CD4-positive, alpha-beta T cell treated with Interleukin-10 for 1 hour (primary cell): Measurements from ENCODE around the gene TNNC1.

ENCODE experiments used
- DNase-seq: peaks from one replicate; pipeline ENCODE4 v3.0.0-alpha.2; 2020

TNNC1 gene

DNA sequence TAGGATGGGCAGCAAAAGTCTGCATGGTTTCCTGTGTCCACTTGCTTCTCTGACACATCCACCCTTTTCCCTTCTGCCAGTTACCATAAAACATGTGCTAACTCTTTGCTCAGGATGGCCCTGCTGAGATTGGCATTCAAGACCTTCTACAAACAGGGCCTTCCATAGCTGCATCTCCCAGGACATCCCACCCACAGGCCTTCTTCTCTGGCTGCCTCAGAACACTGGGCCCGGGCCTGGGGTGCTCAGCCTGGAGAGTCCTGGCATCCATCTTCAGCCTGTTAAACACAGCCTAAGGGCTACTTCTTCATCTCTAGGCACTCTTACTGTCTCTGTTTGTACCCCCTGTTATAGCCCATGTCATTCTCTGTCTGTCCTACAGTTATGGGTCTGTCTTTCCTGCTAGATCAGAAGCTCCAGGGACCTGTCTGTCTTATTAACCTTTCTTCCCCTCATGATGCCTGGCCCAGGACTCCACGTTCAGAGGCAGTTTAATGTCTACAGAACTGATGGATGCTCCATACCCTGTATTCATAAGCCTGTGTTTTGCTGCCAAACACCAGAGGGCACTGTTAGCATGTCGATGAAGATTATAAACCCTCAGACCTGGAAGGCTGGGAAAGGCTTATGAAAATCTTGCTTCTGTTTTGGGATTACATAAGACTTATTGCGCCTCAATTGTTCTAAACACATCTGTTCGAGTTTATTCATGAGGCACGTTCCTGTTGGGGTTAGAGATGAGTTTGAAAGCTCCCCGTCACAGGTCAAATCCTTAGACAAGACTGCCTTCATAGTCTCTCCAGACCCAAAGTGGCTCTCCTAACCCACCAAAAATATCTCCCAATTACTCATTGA is 25.5 kb downstream of the TNNC1 start:
- peak; percentile 59 for DNase-seq

DNA sequence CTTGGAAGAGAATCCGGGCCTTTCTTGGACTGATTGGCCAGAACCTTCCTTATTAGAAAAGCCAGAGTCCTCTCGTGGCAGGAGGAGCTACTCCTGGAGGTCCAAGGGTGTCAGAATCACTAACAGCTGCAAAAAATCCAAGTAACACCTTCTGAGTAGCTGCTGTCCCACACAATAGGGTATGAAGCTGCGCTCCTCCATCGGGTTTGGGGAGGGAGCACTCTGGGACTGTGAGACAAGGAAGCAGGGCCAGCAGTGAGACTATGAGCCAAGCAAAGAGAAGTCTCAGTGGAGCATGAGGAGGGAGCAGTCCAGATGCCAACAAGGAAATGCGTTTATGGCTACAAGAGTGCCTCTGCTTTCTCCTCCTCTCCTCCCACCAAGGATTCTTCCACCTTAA is 30.7 kb downstream of the TNNC1 start:
- DNase-seq, result no peak

DNA sequence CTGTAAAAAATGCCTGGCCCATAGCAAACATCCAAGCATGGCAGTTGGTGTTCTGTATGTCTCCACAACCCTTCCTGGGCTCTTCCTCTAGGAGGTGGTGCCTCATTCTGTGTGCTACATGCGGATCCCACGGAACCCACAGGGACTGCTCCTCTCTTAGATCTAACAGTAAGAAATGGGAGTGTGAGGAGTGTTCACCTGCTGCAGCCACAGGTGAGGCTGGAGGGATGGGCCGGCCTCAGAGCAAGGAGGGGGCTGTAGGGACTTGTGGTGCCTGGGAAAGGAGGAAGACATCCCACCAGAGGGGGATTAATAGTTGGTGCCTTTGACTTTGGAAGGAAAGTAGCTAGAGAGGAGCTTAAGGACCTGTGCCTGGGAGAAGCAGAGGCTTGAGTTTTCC is 31.2 kb downstream of the TNNC1 start:
- DNase-seq, result no peak

DNA sequence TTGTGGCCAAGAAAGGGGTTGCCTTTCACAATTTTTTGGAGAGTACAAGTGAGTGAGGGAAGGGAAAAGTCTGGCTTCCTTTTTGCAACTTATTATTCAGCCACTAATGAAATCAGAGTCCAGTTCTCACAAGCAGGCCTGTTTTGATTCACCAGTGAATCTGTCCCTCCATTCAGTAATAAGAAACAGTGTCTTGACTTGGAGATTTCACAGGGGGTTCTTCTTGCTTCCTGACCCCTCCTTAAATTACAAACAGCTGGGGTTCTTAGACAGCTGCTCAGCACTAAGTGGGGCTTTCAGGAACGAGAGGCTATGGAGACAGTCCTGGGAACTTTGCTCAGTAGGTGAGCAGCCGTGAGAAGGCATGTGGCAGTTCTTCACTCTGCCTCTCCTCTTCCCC is 33.5 kb downstream of the TNNC1 start:
- no peak for DNase-seq

DNA sequence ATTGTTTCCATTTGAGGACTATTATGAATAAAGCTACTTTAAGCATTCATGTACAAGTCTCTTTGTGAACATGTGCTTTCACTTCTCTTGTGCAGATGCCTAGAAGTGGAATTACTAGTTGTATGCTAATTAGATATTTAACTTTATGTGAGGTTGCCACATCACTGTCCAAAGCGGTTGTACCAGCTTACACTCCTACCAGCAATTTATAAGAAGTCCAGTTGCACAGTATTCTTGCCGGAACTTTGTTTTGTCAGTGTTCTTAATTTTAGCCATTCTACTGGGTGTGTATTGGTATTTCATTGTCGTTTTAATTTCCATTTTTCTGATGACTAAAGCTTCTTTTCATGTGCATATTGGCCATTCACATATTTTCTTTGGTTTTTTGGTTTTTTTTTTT is 38.0 kb downstream of the TNNC1 start:
- no peak for DNase-seq

DNA sequence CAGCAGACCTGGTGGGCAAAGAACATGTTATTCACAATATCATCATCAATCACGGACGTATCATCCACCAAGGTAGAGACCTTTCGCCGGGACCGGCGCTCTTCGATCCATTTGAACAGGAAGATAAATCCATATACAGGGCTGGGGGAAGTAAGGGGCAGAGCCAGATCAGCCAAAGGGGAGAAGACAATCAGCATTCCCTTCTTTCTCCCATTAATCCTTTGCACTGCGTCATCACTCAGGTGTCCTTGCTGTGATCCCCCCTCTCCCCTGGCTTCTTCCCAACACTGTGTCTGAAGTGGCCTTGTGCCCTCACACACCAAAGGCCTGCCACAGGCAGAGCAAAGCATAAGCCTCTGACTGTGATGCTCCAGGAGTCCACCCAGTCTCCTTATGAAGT is 45.4 kb downstream of the TNNC1 start:
- DNase-seq, result no peak

DNA sequence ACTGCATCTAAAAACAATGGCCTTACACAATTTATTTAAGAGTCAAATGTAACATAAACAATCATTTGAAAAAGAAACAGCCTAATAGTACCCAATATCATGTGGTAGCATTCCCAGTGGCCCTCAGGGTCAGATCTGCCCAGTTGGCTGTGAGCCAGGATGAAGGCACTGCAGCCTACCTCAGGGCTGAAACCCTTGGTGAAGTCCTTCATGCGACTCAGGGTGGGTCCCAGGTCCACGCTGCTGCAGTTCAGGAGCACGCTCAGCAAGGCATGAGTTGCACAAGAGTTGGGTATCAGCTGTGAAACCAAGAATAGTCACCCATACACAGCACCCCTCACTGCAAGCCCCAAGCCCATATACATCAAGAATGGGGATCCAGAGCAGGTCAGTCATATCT is 46.1 kb downstream of the TNNC1 start:
- no peak for DNase-seq

DNA sequence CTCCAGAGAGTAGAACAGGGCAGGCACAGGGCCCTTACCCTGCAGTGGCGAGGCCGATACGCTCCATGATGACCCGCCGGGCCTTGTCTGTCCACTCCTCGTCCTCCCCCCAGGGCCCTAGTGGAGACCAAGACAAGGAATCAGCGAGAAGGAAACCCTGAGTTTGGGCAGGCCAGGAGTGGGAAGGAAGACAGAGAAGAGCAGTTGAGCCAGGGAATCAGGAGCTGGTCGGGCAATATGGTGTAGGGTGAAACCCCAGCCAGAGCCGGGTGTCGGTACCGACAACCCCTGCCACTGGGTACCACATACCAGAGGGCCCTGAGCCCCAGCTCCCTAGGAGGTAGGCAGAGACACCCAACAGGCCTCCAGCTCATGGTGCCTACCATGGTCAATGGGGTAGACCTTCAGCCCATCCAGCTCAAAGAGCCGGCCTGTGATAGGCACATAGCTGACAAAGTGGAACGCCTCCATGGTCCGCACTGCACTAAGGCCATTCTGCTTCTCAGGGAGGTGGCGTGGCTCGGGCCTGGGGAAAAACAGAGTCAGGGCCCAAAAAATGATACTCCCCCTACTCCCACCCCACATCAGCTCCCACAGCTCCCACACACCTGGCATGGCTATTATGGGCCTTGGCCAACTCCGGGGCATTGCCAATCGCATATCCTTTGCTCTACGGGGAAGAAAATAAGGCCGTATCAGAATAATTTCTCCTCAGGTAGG is 46.9 kb downstream of the TNNC1 start:
- DNase-seq, result no peak

DNA sequence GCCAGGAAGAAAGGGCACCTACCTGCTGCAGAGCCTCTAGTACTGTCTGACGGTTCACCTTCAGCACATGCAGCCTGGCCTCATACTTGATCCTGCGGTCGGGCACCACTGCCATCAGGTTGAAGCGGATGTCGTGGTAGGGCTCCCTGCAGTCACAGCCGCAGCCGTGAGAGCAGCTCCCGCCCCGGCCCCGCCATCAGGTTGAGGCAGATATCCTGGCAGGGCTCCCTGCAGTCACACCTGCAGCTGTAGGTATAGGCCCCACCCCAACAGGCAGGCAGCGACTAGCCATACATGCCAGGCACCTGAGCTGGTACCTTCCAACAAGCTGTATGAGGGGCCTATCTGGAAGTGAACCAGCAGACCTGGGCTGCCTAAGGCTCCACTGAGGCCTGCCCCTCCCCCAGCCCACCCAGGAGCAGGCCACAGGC is 47.6 kb downstream of the TNNC1 start:
- no peak for DNase-seq

DNA sequence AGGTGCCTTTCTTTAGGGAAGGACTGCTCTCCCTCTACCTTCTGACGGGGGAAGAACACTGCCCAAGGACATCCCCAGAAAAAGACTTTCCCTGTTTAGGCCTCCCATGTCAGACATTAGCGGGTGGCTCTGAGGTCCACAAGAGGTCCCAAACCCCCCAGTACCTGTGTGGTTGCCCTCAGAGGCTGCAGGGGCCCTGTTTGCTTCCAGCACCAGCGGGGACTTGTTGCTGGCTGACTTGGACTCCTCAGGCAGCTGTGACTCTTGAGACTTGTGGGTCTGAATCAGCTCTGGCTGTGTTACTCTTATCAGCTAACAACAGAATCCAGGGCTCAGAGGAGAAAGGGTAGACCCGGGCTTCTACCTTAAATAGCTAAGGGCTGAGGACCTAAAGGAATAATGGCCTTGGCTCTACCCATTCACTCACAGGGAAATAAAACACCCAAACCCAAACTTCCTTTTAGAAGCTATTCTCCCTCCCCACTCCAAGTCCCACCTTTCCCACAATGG is 48.2 kb downstream of the TNNC1 start:
- DNase-seq, result no peak

DNA sequence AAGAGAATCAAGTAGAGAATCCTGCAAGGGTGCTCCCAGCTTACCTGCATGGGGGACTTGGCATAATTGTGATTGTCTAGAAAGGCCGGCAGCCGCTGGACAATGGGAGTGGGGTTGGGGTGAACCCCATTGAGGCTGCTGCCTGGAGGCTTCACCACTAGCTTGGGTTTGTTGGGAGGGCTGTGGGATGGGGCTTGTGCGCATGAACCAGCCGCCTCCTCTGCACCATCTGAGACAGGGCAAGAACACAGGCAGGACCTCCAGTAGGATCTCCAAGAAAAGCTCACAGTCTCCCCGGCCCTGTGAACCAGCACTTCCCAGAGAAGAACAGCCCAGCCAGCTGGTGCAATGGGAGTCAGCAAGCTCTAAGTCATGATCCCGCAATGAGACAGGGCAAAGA is 48.8 kb downstream of the TNNC1 start:
- no peak for DNase-seq

DNA sequence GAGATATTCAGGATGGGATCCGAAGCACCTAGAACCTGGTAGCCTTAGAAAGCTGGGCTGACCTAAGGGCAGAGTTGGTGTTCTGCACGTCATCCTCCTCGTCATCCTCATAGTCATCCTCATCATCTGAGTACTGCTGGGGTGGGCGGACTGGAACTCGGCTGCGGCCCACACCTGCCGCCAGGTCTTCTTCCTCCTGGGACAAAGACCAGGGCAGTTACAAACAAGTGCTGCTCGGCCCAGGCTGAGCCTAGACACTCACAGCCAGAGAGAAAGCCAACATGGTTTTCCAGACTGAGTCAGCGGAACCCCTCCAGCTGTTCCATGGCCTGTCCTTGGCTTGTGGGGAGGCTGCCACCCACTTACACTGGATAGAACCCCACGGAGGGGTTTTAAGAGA is 49.5 kb downstream of the TNNC1 start:
- no peak for DNase-seq

DNA sequence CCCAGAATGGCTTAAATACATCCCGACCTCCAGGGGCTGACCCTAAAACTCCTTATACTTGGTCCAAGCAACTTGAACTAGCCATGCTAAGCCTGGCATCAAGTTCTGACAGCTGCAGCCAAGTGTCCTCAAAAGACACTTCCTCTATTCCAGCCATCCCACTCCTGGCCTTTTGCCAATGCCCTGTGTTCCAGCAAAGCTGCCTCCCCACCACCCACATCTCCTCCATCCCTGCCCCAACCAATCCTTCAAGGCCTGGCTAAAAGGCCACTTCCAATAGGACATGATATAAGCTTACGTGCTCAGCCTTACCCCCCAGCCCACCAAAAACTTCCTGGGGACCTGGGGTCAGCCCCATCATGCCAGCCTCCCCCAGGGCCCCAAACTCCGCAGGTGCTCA is 49.9 kb downstream of the TNNC1 start:
- no peak for DNase-seq

DNA sequence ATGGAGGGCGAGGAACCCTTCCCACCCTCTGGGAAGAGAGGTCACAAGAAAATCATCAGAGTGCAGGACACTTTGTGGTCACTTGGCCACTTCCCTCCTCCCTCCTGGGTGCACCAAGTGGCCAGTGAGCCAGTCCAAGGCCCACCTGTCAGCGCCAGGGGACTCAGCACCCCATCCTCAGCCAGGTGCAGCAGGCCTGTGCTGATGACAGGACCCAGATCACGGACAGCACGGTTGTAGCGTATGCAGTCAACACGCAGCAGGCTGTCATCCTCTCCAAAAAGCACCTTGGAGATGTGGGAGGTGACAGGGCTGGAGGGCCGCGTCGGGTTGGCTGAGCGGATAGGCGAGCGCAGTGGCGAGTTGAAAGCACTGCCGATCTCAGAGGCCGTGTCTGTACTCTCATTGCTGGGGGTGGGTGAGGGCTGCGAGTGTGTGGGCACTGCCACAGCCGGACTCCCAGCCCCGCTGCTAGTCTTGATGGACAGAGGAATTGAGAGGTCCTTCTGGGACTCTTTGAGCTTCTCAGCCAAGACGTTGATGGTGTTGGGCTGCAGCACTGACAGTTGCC is 50.5 kb downstream of the TNNC1 start:
- no peak for DNase-seq

DNA sequence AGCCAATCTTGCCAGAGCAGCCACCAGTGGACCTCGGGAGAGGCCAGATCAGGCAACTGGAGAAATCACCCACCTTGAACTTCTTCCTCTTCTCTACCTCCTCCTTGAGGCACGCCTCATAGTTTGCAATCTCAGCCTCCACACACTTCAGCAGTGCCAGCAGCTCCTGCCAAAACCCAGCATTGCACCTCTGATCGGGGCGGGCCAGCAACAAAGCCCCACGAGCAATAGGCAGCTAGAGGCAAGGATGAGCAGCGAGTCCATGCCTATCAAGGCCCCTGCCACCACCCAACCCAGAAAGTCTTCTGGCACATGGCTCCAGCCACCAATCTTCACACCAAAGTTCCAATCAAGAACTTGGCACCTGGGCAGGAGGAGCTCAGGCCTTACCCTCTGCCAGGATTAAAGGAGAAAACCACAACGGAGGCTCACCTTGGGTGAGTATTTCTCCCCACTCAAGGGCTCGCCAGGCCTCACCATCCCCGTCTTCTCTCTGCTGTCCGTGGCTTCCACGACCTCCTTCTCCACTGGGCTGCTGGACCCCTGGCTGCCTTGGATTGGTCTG is 51.1 kb downstream of the TNNC1 start:
- no peak for DNase-seq

DNA sequence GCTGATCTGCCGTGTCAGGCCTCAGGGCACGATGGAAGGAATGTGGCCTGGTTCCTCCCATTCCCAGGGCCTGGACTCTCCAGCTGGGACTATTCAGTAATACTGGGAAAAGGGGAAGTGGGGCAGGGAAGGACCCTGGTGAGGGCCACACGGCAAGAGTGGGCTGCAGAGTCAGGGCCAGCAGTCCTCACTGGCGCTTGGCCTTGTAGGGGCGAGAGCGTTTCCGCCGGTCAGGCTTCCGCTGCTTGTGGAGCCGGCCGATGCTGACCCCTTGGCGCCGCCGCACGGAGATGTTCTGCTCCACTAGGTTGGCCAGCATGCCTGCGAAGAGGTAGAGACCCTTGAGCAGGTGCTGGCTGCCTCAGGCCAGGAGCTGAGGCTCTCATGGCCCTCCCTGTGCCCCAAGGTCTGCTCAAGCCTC is 51.7 kb downstream of the TNNC1 start:
- no peak for DNase-seq

DNA sequence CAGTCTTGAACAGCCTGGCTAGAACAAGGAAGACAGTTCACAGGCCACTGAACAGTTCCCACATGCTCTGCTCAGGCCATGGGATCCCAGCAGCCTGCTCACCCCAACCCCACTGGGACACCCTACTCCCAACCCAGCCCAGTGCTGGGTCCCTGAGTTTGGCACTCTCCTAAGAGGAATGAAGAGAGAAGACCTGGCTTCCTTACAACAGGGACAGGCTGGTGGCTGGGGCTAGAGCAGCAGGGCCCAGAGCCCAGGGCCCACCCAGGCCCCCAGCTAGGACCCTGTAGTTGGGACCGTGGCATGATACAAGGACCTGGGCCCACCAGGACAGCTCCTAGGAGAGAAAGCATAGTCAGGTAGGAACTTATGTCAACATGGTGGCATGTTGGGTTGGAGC is 52.3 kb downstream of the TNNC1 start:
- no peak for DNase-seq
